WI38 (cell line): ENCODE results near the gene POGZ.
"Not testable (repeated sequence)": the region's sequence is repeated elsewhere in the genome, so short reads cannot be mapped to it uniquely, and the experiment has no call there.

Experiments used
- H3K4me3 ChIP-seq: 2 replicates; pipeline ENCODE4 v1.5.1; 2011; ENCODE audit warnings: low read depth, mild to moderate bottlenecking, control low read depth, low read length
- CTCF ChIP-seq: IDR thresholded peaks from 2 replicates; pipeline ENCODE4 v1.5.1; 2012; ENCODE audit warnings: low read depth, mild to moderate bottlenecking, control low read depth, low read length

POGZ gene

GRCh38 chr1:151403612-151404011 lies 55.7 kb downstream of the POGZ start:
- TF ChIP-seq CTCF, result no peak
- H3K4me3 ChIP-seq, result no peak overlapping the region

GRCh38 chr1:151402764-151403163 lies 56.5 kb downstream of the POGZ start:
- H3K4me3 ChIP-seq, result no peak overlapping the region
- TF ChIP-seq CTCF, result no peak

- H3K4me3 ChIP-seq, result no peak overlapping the region
Measured at GRCh38 chr1:151401860-151402259, 57.4 kb downstream of the POGZ start.

GRCh38 chr1:151401125-151401788 lies 58.0 kb downstream of the POGZ start:
- H3K4me3 ChIP-seq, result 0 out of 2 replicates have a peak overlapping the region, but pooled peaks have one; percentile 7
- no peak for TF ChIP-seq CTCF

More at GRCh38 chr1:151401860-151402259, 57.4 kb downstream of the POGZ start:
- TF ChIP-seq CTCF, result no peak

- TF ChIP-seq CTCF, result 0 out of 2 replicates have a peak, but pooled peaks have one; percentile 8
- H3K4me3 ChIP-seq, result peak within 1 kb of the TSS; percentile 96
Measured at GRCh38 chr1:151399324-151400171, 59.7 kb downstream of the POGZ start, which contains the start of gene PSMB4. TSS of gene PSMB4 (plus strand) at chr1:151399573. CDS start at chr1:151399588, 15 bp downstream.

- H3K4me3 ChIP-seq, result not testable (repeated sequence)
Measured at GRCh38 chr1:151396265-151396664, 63.0 kb downstream of the POGZ start.

- TF ChIP-seq CTCF, result no peak
- H3K4me3 ChIP-seq, result no peak overlapping the region
Measured at GRCh38 chr1:151393583-151393982, 65.7 kb downstream of the POGZ start.
